GM12874 (cell line): Measurements from ENCODE around the gene MTMR2.

Source experiments
- TF ChIP-seq, protein P1 (sequence below): IDR thresholded peaks from 2 replicates; pipeline ENCODE4 v1.5.1; 2011; ENCODE audit warnings: low read depth, mild to moderate bottlenecking, control low read depth, low read length, moderate library complexity; ENCODE audit not compliant: insufficient read depth

The MTMR2 gene

DNA sequence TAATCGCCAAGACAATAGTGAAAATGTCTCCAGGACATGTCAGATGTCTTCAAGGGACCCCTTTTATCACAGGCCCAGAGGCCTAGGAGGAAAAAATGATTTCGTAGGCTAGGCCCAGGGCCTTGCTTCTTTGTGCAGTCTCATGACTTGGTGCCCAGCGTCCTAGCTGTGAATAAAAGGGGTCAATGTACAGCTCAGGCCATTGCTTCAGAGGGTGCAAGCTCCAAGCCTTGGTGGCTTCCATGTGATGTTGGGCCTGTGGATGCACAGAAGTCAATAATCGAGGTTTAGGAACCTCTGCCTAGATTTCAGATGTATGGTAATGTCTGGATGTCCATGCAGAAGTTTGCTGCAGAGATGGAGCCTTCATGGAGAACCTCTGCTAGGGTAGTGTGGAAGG lies 20.7 kb upstream of the MTMR2 start:
- TF ChIP-seq, protein P1, sequence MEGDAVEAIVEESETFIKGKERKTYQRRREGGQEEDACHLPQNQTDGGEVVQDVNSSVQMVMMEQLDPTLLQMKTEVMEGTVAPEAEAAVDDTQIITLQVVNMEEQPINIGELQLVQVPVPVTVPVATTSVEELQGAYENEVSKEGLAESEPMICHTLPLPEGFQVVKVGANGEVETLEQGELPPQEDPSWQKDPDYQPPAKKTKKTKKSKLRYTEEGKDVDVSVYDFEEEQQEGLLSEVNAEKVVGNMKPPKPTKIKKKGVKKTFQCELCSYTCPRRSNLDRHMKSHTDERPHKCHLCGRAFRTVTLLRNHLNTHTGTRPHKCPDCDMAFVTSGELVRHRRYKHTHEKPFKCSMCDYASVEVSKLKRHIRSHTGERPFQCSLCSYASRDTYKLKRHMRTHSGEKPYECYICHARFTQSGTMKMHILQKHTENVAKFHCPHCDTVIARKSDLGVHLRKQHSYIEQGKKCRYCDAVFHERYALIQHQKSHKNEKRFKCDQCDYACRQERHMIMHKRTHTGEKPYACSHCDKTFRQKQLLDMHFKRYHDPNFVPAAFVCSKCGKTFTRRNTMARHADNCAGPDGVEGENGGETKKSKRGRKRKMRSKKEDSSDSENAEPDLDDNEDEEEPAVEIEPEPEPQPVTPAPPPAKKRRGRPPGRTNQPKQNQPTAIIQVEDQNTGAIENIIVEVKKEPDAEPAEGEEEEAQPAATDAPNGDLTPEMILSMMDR: no peak

DNA sequence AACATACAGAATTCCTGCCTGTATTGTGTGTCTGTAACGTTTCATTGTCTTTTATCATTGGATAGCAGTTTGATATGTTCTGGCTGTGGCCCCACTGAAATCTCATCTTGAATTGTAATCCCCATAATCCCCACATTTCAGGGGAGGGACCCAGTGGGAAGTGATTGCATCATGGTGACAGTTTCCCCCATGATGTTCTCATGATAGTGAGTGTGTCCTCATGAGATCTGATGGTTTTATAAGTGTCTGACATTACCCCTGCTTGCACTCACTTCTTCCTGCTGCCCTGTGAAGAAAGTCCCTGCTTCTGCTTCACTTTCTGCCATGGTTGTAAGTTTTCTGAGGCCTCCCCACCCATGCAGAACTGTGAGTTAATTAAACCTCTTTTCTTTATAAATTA lies 19.6 kb upstream of the MTMR2 start:
- TF ChIP-seq, protein P1: no peak

DNA sequence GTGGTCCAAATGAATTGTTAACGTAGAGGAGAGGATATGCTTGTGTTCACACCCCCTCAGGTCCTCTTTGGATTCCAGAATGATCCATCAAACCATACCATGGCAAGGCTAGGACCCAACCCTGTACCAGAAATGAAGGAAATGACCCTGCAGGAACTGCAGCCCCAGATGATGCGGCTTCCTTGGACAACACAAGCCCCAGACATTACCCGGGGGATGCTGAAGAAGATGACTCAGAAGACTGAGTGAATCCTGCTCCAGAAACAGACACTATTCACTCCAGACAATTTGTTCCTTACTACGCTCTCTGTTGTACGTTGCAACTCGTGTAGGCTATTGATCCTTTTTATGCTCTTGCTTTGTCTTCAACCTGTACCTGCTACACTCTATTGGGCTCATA lies 15.2 kb upstream of the MTMR2 start:
- TF ChIP-seq, protein P1: no peak

DNA sequence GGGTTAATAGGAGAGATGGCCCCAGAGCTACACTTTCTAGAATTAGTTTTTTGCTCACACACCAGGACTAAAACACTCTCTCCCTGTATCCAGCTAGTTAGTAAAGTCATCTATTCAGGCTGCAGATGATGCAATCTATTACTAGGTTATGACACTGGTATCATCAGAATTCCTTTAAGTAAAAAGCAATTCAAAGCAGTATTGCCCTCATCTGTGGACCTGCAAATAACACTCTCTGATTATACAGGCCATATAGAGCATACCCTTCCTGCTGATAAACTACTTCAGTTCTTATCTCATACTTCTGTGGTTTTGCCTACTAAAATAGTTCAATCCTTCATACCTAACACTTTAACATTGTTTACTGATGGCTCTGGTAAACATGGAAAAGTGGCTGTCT lies 13.5 kb upstream of the MTMR2 start:
- TF ChIP-seq, protein P1: no peak

DNA sequence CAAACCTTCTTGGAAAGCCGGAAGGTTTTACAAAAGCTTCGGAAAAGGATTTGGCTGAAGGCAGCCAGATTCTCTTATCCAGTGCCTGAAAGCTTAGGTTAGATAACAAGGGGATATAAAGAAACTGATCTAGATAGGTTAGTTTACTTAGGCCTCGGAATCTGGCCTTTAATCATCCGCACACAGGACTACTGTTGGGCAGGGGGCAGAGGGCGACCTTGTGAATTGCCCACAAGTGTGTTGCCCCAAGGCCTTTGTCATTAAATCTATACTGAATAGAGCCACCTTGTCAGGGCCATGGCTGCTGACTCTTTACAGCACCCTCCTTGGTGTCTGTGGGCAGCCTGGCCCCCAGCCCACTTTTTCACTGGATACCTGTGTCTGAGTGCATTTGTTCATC lies 9.7 kb upstream of the MTMR2 start:
- TF ChIP-seq, protein P1: no peak

DNA sequence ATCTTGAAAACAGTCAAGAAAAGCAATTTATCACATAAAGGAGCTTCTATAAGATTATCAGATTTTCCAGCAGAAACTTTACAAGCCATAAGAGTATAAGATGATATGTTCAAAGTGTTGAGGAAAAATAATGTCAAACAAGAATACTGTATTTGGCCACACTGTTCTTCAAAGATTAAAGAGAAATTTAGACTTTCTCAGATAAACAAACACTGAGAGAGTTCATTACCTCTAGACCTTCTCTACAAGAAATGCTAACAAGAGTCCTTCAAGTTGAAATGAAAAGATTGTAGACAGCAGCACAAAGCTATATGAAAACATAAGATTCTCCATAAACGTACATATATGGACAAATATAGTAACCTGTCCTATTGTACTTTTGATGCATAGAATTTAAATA lies 8.0 kb upstream of the MTMR2 start:
- TF ChIP-seq, protein P1: no peak

DNA sequence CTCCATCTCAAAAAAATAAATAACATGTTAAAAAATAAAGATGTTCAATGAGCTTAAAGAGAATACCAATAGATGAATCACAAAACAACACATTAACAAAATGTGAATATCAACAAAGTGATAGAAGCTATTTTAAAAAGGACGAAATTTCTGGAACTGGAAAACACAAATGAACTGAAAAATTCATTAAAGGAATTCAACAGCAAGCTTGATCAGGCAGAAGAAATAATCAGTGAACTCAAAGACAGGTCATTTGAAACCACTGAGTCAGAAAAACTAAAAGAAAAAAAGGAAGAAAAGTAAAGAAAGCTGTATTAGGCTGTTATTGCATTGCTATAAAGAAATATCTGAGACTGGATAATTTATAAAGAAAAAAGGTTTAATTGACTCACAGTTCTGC lies 7.0 kb upstream of the MTMR2 start:
- TF ChIP-seq, protein P1: no peak

DNA sequence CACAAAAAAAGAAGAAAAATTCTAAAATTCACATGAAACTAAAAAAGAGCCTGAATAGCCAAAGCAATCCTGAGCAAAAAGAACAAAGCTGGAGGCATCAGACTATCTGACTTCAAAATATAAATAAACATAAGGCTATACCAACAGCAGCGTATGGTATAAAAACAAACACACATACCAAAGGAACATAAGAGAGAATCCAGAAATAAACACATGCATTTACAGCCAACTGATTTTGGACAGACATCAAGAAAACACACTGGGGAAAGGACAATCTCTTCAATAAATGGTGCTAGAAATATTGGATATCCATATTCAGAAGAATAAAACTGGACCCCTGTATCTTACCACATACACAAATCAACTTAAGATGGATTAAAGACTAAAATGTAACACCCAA lies 2.8 kb upstream of the MTMR2 start:
- TF ChIP-seq, protein P1: no peak
